Mucosa of rectum (tissue), 2 donors: Measurements from ENCODE around the gene MIPOL1.
"Not testable (repeated sequence)": the region's sequence is repeated elsewhere in the genome, so short reads cannot be mapped to it uniquely, and the experiment has no call there.

Experiments
- H3K27ac ChIP-seq, 2 donors: one replicate each; pipeline ENCODE4 v1.7.0; 2013; ENCODE audit warnings: inconsistent platforms in 2 of 2, low read depth in 2 of 2, low read length in 2 of 2
- H3K27me3 ChIP-seq, 2 donors: one replicate each; pipeline ENCODE4 v1.7.0; 2013; ENCODE audit warnings: low read length in 2 of 2; ENCODE audit not compliant: control insufficient read depth in 2 of 2, insufficient read depth in 2 of 2
- H3K36me3 ChIP-seq, 2 donors: one replicate each; pipeline ENCODE4 v1.7.0; 2013; ENCODE audit warnings: low read length in 2 of 2; ENCODE audit not compliant: control insufficient read depth in 2 of 2, insufficient read depth in 2 of 2
- H3K4me1 ChIP-seq, 2 donors: one replicate each; pipeline ENCODE4 v1.7.0; 2013; ENCODE audit warnings: low read length in 2 of 2, mild to moderate bottlenecking in 1 of 2; ENCODE audit not compliant: control insufficient read depth in 2 of 2, insufficient read depth in 2 of 2
- H3K4me3 ChIP-seq, 2 donors: one replicate each; pipeline ENCODE4 v1.7.0; 2013; ENCODE audit warnings: low read length in 2 of 2
- H3K9ac ChIP-seq, 2 donors: one replicate each; pipeline ENCODE4 v1.7.0; 2013; ENCODE audit warnings: low read length in 2 of 2, low read depth in 1 of 2, mild to moderate bottlenecking in 1 of 2
- H3K9me3 ChIP-seq, 2 donors: one replicate each; pipeline ENCODE4 v1.7.0; 2013; ENCODE audit warnings: low read length in 2 of 2; ENCODE audit not compliant: control insufficient read depth in 2 of 2
- donor health status: healthy.
- donor health status: Normal muscosa, but diverticular disease.

The MIPOL1 gene

GRCh38 chr14:37375566-37375965 is 177.8 kb downstream of the MIPOL1 start:
- Histone ChIP-seq H3K27me3 (no peaks in the 10 kb centered on the region), H3K9ac (no peak overlapping the region), H3K9me3 (no peaks in the 10 kb centered on the region), H3K4me3 (no peak overlapping the region), H3K4me1 (no peaks in the 10 kb centered on the region), H3K27ac (no peak overlapping the region), H3K36me3 (no peaks in the 10 kb centered on the region)

GRCh38 chr14:37376944-37377609 is 179.3 kb downstream of the MIPOL1 start:
- no peaks in the 10 kb centered on the region for H3K36me3 ChIP-seq
- H3K9me3 ChIP-seq = no peaks in the 10 kb centered on the region
- no peak overlapping the region for H3K4me3 ChIP-seq
- no peak overlapping the region for H3K27ac ChIP-seq
- H3K27me3 ChIP-seq = no peaks in the 10 kb centered on the region
- no peak overlapping the region for H3K9ac ChIP-seq
- H3K4me1 ChIP-seq = no peaks in the 10 kb centered on the region

- Histone ChIP-seq H3K27ac (no peak overlapping the region), H3K27me3 (no peaks in the 10 kb centered on the region), H3K9me3 (no peaks in the 10 kb centered on the region), H3K36me3 (no peaks in the 10 kb centered on the region), H3K4me3 (no peak overlapping the region), H3K9ac (no peak overlapping the region), H3K4me1 (no peaks in the 10 kb centered on the region)
Observed at GRCh38 chr14:37384870-37385596, 187.3 kb downstream of the MIPOL1 start.

- H3K9ac ChIP-seq, H3K4me1 ChIP-seq, H3K9me3 ChIP-seq, H3K36me3 ChIP-seq, H3K27me3 ChIP-seq, H3K27ac ChIP-seq, H3K4me3 ChIP-seq: not testable (repeated sequence)
Observed at GRCh38 chr14:37397157-37397940, 199.6 kb downstream of the MIPOL1 start.

GRCh38 chr14:37397941-37398215 is 200.1 kb downstream of the MIPOL1 start:
- no peak overlapping the region for H3K4me3 ChIP-seq
- no peaks in the 10 kb centered on the region for H3K27me3 ChIP-seq
- H3K4me1 ChIP-seq = no peaks in the 10 kb centered on the region
- no peaks in the 10 kb centered on the region for H3K36me3 ChIP-seq
- no peak overlapping the region for H3K27ac ChIP-seq
- H3K9me3 ChIP-seq = peaks cover 0 to 2% of the 10 kb centered on the region in 2 donors
- no peak overlapping the region for H3K9ac ChIP-seq

- H3K4me3 ChIP-seq = no peak overlapping the region
- H3K9ac ChIP-seq = no peak overlapping the region
- no peaks in the 10 kb centered on the region for H3K36me3 ChIP-seq
- H3K27ac ChIP-seq = no peak overlapping the region
- H3K4me1 ChIP-seq = no peaks in the 10 kb centered on the region
- no peaks in the 10 kb centered on the region for H3K9me3 ChIP-seq
- H3K27me3 ChIP-seq = no peaks in the 10 kb centered on the region
Observed at GRCh38 chr14:37399517-37399916, 201.8 kb downstream of the MIPOL1 start.

- Histone ChIP-seq H3K36me3 (no peaks in the 10 kb centered on the region), H3K9ac (no peak overlapping the region), H3K4me3 (no peak overlapping the region), H3K27ac (no peak overlapping the region), H3K4me1 (no peaks in the 10 kb centered on the region), H3K9me3 (no peaks in the 10 kb centered on the region), H3K27me3 (no peaks in the 10 kb centered on the region)
Observed at GRCh38 chr14:37401093-37401492, 203.4 kb downstream of the MIPOL1 start.

GRCh38 chr14:37403626-37404025 is 205.9 kb downstream of the MIPOL1 start:
- H3K27me3 ChIP-seq = no peaks in the 10 kb centered on the region
- H3K9ac ChIP-seq = no peak overlapping the region
- H3K27ac ChIP-seq = no peak overlapping the region
- H3K4me3 ChIP-seq = no peak overlapping the region
- H3K36me3 ChIP-seq = no peaks in the 10 kb centered on the region
- no peaks in the 10 kb centered on the region for H3K4me1 ChIP-seq
- no peaks in the 10 kb centered on the region for H3K9me3 ChIP-seq

GRCh38 chr14:37406095-37406494 is 208.4 kb downstream of the MIPOL1 start:
- no peak overlapping the region for H3K4me3 ChIP-seq
- no peaks in the 10 kb centered on the region for H3K27me3 ChIP-seq
- no peak overlapping the region for H3K9ac ChIP-seq
- no peak overlapping the region for H3K27ac ChIP-seq
- H3K36me3 ChIP-seq = no peaks in the 10 kb centered on the region
- H3K9me3 ChIP-seq = no peaks in the 10 kb centered on the region
- no peaks in the 10 kb centered on the region for H3K4me1 ChIP-seq

- peaks cover 0 to 3% of the 10 kb centered on the region in 2 donors for H3K4me1 ChIP-seq
- no peak overlapping the region for H3K9ac ChIP-seq
- no peaks in the 10 kb centered on the region for H3K27me3 ChIP-seq
- peaks cover 0 to 3% of the 10 kb centered on the region in 2 donors for H3K36me3 ChIP-seq
- H3K4me3 ChIP-seq = no peak overlapping the region
- no peak overlapping the region for H3K27ac ChIP-seq
- H3K9me3 ChIP-seq = no peaks in the 10 kb centered on the region
Observed at GRCh38 chr14:37411079-37411735, 213.5 kb downstream of the MIPOL1 start.
